HCT116 (cell line): ENCODE results near the gene KAT6B. TPM values are rescaled to one million over a fixed set of nuclear protein-coding genes. Genes with fewer than 3 reads are reported as not detected.

Experiments used
- ATAC-seq: fragments of 200-7000 bp; cut with Tn5 transposase; 2 replicates; pipeline ENCODE4 v1.9.1; 2020; ENCODE audit warnings: mild to moderate bottlenecking, moderate library complexity
- BruUV-seq: library from RNA; stranded (reverse); fragments of 400-500 nt; replicated peaks from 2 replicates; lab custom pipeline; 2021; lab: Mats Ljungman, UMichigan
- CTCF ChIA-PET: fragments of 300-600 bp; sonication (Branson Sonifier 250); formaldehyde crosslinking; loops from one replicate; lab custom pipeline; 2021; ENCODE audit warnings: antibody characterized with exemption; lab: Charles Lee
- POLR2A ChIA-PET: fragments of 300-600, 350-600 bp; sonication (Branson Sonifier 250); formaldehyde crosslinking; loops from one replicate; lab custom pipeline; 2021; ENCODE audit warnings: antibody characterized with exemption; lab: Charles Lee
- RAD21 ChIA-PET, 2 experiments: fragments of 300-600 bp; sonication (Branson Sonifier 250); formaldehyde crosslinking; loops; one replicate each; lab custom pipeline; 2023; ENCODE audit warnings: low total read pairs in 2 of 2; ENCODE audit not compliant: uncharacterized antibody in 2 of 2, unreplicated experiment in 2 of 2, low non-redundant PET in 1 of 2; lab: Charles Lee
- DNase-seq: peaks from one replicate; pipeline ENCODE4 v3.0.0-alpha.2; 2010; ENCODE audit warnings: low read depth, low spot score
- H2AFZ ChIP-seq: fragments of 200-600 bp; shearing (Covaris generic), sonication (generic); 2 replicates; pipeline ENCODE4 v1.6.1; 2017; ENCODE audit warnings: low read depth, mixed run types, mixed read lengths, antibody characterized with exemption, low read length; ENCODE audit not compliant: poor library complexity, severe bottlenecking
- H3K27ac ChIP-seq: 2 replicates; pipeline ENCODE4 v1.5.1; 2012; ENCODE audit warnings: low read depth, low read length
- H3K27me3 ChIP-seq: fragments of 200-600 bp; sonication (generic); 2 replicates; pipeline ENCODE4 v1.6.1; 2016; ENCODE audit warnings: mixed run types, low read length, mixed read lengths; ENCODE audit not compliant: insufficient read depth
- H3K36me3 ChIP-seq, 2 experiments: fragments of 200-500 bp in 1 of 2; fragments of 200-600 bp in 1 of 2; sonication (Bioruptor generic) in 1 of 2; sonication (generic) in 1 of 2; 2 replicates each; pipeline versions ENCODE4 v1.5.1 to v1.6.1; 2014 to 2016; ENCODE audit warnings: low read length in 2 of 2, inconsistent platforms in 1 of 2, mixed read lengths in 1 of 2, mixed run types in 1 of 2; ENCODE audit not compliant: insufficient read depth in 2 of 2, control insufficient read depth in 1 of 2
- H3K4me1 ChIP-seq, 2 experiments: fragments of 200-600 bp in 1 of 2; sonication (generic) in 1 of 2; 2 replicates each; pipeline versions ENCODE4 v1.5.1 to v1.6.1; 2012 to 2017; ENCODE audit warnings: low read length in 2 of 2, inconsistent platforms in 1 of 2, mild to moderate bottlenecking in 1 of 2, mixed read lengths in 1 of 2, mixed run types in 1 of 2, moderate library complexity in 1 of 2; ENCODE audit not compliant: insufficient read depth in 2 of 2, control insufficient read depth in 1 of 2
- H3K4me2 ChIP-seq: fragments of 200-600 bp; sonication (generic); 2 replicates; pipeline ENCODE4 v1.6.1; 2017; ENCODE audit warnings: mixed run types, low read length, mixed read lengths
- H3K4me3 ChIP-seq, 2 experiments: fragments of 200-600 bp in 1 of 2; sonication (generic) in 1 of 2; replicated peaks in 1 of 2; 2 replicates each; pipeline ENCODE4 v1.5.1; 2011 to 2016; ENCODE audit warnings: low read length in 2 of 2, control low read depth in 1 of 2, low read depth in 1 of 2, mild to moderate bottlenecking in 1 of 2, mixed read lengths in 1 of 2, mixed run types in 1 of 2
- H3K79me2 ChIP-seq: fragments of 200-600 bp; sonication (generic); 2 replicates; pipeline ENCODE4 v1.6.1; 2017; ENCODE audit warnings: mild to moderate bottlenecking, mixed run types, low read length, moderate library complexity, mixed read lengths; ENCODE audit not compliant: insufficient read depth
- H3K9ac ChIP-seq: fragments of 200-600 bp; sonication (generic); 2 replicates; pipeline ENCODE4 v1.6.1; 2016; ENCODE audit warnings: low read length, mixed read lengths
- H3K9me2 ChIP-seq: fragments of 200-600 bp; sonication (generic), shearing (Covaris generic); 2 replicates; pipeline ENCODE4 v1.6.1; 2017; ENCODE audit warnings: mixed run types, mild to moderate bottlenecking, moderate library complexity; ENCODE audit not compliant: insufficient read depth
- H3K9me3 ChIP-seq, 2 experiments: fragments of 200-500 bp in 1 of 2; fragments of 200-600 bp in 1 of 2; sonication (Bioruptor generic) in 1 of 2; sonication (generic) in 1 of 2; 2 replicates each; pipeline ENCODE4 v1.6.1; 2014 to 2017; ENCODE audit warnings: low read length in 2 of 2, mixed read lengths in 2 of 2, inconsistent platforms in 1 of 2, low read depth in 1 of 2, mild to moderate bottlenecking in 1 of 2, mixed run types in 1 of 2, moderate library complexity in 1 of 2; ENCODE audit not compliant: control insufficient read depth in 1 of 2, insufficient read depth in 1 of 2
- H4K20me1 ChIP-seq: fragments of 200-600 bp; sonication (generic), shearing (Covaris generic); 2 replicates; pipeline ENCODE4 v1.6.1; 2017; ENCODE audit warnings: mixed run types, mild to moderate bottlenecking, moderate library complexity; ENCODE audit not compliant: insufficient read depth
- CBX3 ChIP-seq: IDR thresholded peaks from 2 replicates; pipeline ENCODE4 v1.6.1; 2012; ENCODE audit warnings: low read depth
- CEBPB ChIP-seq: IDR thresholded peaks from 2 replicates; pipeline ENCODE4 v1.6.1; 2012; ENCODE audit warnings: low read depth
- CTCF ChIP-seq, 3 experiments: fragments of 200-600 bp in 1 of 3; sonication (generic) in 1 of 3; IDR thresholded peaks in 2 of 3; conservative IDR thresholded peaks in 1 of 3; 2 replicates each; pipeline ENCODE4 v1.5.1; 2012 to 2017; ENCODE audit warnings: low read depth in 2 of 3, low read length in 2 of 3, antibody characterized with exemption in 1 of 3, borderline replicate concordance in 1 of 3, control low read depth in 1 of 3, mild to moderate bottlenecking in 1 of 3, mixed read lengths in 1 of 3, mixed run types in 1 of 3, moderate library complexity in 1 of 3; ENCODE audit not compliant: insufficient read depth in 1 of 3
- EGR1 ChIP-seq: IDR thresholded peaks from 2 replicates; pipeline ENCODE4 v1.6.1; 2012; ENCODE audit warnings: low read depth
- ELF1 ChIP-seq: IDR thresholded peaks from 2 replicates; pipeline ENCODE4 v1.6.1; 2012; ENCODE audit warnings: low read depth, borderline replicate concordance
- EZH2 ChIP-seq: fragments of 200-600 bp; sonication (generic); IDR thresholded peaks from 2 replicates; pipeline ENCODE4 v1.6.1; 2017; ENCODE audit warnings: antibody characterized with exemption, mixed run types
- EZH2phosphoT487 ChIP-seq: fragments of 200-600 bp; IDR thresholded peaks from 2 replicates; pipeline ENCODE4 v1.6.1; 2018; ENCODE audit warnings: antibody characterized with exemption, borderline replicate concordance
- POLR2A ChIP-seq: IDR thresholded peaks from 2 replicates; pipeline ENCODE4 v1.7.0; 2011; ENCODE audit warnings: borderline replicate concordance; ENCODE audit not compliant: insufficient read depth, insufficient read length; ENCODE audit errors: extremely low read depth
- POLR2AphosphoS5 ChIP-seq: IDR thresholded peaks from 2 replicates; pipeline ENCODE4 v1.6.1; 2011; ENCODE audit warnings: mild to moderate bottlenecking, low read depth, low read length, moderate library complexity
- RAD21 ChIP-seq: IDR thresholded peaks from 2 replicates; pipeline ENCODE4 v1.6.1; 2012; ENCODE audit warnings: low read depth, mild to moderate bottlenecking
- SIN3A ChIP-seq: IDR thresholded peaks from 2 replicates; pipeline ENCODE4 v1.6.1; 2012; ENCODE audit warnings: low read depth
- TCF7L2 ChIP-seq: IDR thresholded peaks from 2 replicates; pipeline ENCODE4 v1.7.0; 2011; ENCODE audit warnings: borderline replicate concordance, inconsistent platforms; ENCODE audit not compliant: insufficient read depth, insufficient read length; ENCODE audit errors: extremely low read depth
- YY1 ChIP-seq: IDR thresholded peaks from 2 replicates; pipeline ENCODE4 v1.6.1; 2011; ENCODE audit warnings: low read length, low read depth, moderate library complexity, mild to moderate bottlenecking; ENCODE audit not compliant: insufficient replicate concordance; ENCODE audit errors: extremely low read depth
- ZFX ChIP-seq: fragments of 450-650 bp; IDR thresholded peaks from 2 replicates; pipeline ENCODE4 v1.6.1; 2017
- ZNF274 ChIP-seq: fragments of 200-500 bp; sonication (Bioruptor generic); IDR thresholded peaks from 2 replicates; pipeline ENCODE4 v1.6.1; 2014; ENCODE audit warnings: mild to moderate bottlenecking, low read depth, low read length, inconsistent platforms
- intact Hi-C: fragments of 100-400 bp; cut with micrococcal nuclease; formaldehyde crosslinking; loops from 2 replicates; pipeline ENCODE4 v1.10.0; 2022
- total RNA-seq: library from RNA; stranded (reverse); gene quantifications from one replicate; pipeline ENCODE4 v1.2.1, GENCODE V29; 2021; ENCODE audit not compliant: unreplicated experiment
- TF ChIP-seq, protein P1 (sequence below): IDR thresholded peaks from 2 replicates; pipeline ENCODE4 v1.6.1; 2012; ENCODE audit warnings: low read depth
- TF ChIP-seq, protein P2 (sequence below): IDR thresholded peaks from 2 replicates; pipeline ENCODE4 v1.6.1; 2012
- TF ChIP-seq, protein P3 (sequence below): IDR thresholded peaks from 2 replicates; pipeline ENCODE4 v1.6.1; 2012

Gene KAT6B
- total RNA-seq, 1 experiment from 2014 or later = 17.8 TPM

- Histone ChIP-seq H2AFZ (no peak overlapping the region), H3K9me3 (no peaks in the 10 kb centered on the region), H3K9me2 (no peaks in the 10 kb centered on the region), H4K20me1 (no peaks in the 10 kb centered on the region), H3K4me1 (no peaks in the 10 kb centered on the region), H3K36me3 (no peaks in the 10 kb centered on the region), H3K79me2 (no peaks in the 10 kb centered on the region), H3K9ac (no peak overlapping the region), H3K4me2 (no peak overlapping the region), H3K27me3 (no peaks in the 10 kb centered on the region), H3K4me3 (no peak overlapping the region), H3K27ac (no peak overlapping the region)
- no TSS peak for BruUV-seq
- intact Hi-C loops = no loop called here
- DNase-seq (no peak), ATAC-seq (no peak)
- RAD21 ChIA-PET = no interaction called here
- CTCF ChIA-PET = no interaction called here
- TF ChIP-seq EGR1 = no peak
- no peak for TF ChIP-seq TCF7L2
- no peak for TF ChIP-seq ELF1
- TF ChIP-seq, protein P1, sequence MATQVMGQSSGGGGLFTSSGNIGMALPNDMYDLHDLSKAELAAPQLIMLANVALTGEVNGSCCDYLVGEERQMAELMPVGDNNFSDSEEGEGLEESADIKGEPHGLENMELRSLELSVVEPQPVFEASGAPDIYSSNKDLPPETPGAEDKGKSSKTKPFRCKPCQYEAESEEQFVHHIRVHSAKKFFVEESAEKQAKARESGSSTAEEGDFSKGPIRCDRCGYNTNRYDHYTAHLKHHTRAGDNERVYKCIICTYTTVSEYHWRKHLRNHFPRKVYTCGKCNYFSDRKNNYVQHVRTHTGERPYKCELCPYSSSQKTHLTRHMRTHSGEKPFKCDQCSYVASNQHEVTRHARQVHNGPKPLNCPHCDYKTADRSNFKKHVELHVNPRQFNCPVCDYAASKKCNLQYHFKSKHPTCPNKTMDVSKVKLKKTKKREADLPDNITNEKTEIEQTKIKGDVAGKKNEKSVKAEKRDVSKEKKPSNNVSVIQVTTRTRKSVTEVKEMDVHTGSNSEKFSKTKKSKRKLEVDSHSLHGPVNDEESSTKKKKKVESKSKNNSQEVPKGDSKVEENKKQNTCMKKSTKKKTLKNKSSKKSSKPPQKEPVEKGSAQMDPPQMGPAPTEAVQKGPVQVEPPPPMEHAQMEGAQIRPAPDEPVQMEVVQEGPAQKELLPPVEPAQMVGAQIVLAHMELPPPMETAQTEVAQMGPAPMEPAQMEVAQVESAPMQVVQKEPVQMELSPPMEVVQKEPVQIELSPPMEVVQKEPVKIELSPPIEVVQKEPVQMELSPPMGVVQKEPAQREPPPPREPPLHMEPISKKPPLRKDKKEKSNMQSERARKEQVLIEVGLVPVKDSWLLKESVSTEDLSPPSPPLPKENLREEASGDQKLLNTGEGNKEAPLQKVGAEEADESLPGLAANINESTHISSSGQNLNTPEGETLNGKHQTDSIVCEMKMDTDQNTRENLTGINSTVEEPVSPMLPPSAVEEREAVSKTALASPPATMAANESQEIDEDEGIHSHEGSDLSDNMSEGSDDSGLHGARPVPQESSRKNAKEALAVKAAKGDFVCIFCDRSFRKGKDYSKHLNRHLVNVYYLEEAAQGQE = no peak
- TF ChIP-seq, protein P2, sequence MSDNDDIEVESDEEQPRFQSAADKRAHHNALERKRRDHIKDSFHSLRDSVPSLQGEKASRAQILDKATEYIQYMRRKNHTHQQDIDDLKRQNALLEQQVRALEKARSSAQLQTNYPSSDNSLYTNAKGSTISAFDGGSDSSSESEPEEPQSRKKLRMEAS = no peak
- TF ChIP-seq POLR2A = no peak
- TF ChIP-seq, protein P3, sequence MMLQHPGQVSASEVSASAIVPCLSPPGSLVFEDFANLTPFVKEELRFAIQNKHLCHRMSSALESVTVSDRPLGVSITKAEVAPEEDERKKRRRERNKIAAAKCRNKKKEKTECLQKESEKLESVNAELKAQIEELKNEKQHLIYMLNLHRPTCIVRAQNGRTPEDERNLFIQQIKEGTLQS = no peak
- no peak for TF ChIP-seq EZH2
- no peak for TF ChIP-seq CTCF (IDR thresholded peaks at IDR 0.05 in 2 of 3, conservative IDR thresholded peaks at IDR 0.05 in 1 of 3; ENCODE audit: borderline replicate concordance in 1 of 3, insufficient read depth in 1 of 3, low read depth in 2 of 3, low read length in 2 of 3)
- TF ChIP-seq SIN3A = no peak
- TF ChIP-seq ZFX = no peak
- no peak for TF ChIP-seq ZNF274
- TF ChIP-seq RAD21 = no peak
- no peak for TF ChIP-seq CBX3
- TF ChIP-seq POLR2AphosphoS5 = no peak
- TF ChIP-seq YY1 = no peak
- TF ChIP-seq CEBPB = no peak
- no peak for TF ChIP-seq EZH2phosphoT487
- POLR2A ChIA-PET = no interaction called here
These were observed 182.6 kb downstream of the KAT6B start for GRCh38 chr10:75008952-75009351.
